Measurements from ENCODE around the gene ZSWIM1. TPM values are rescaled to one million over a fixed set of nuclear protein-coding genes. Genes with fewer than 3 reads are reported as not detected.

ZSWIM1 gene
- total and polyA plus RNA-seq, 2 of the 13 experiments (the other 11 are each of a cell fraction or from before 2014, with no cell fraction given), result 9.5 to 11.7 TPM

GRCh38 chr20:45833883-45834796, 46.9 kb upstream of the ZSWIM1 start (continued):
- no peak for TF ChIP-seq ZNF512B (CRISPR knock-in tag; IDR thresholded peaks at IDR 0.05; ENCODE audit: borderline replicate concordance)
- TF ChIP-seq IRF1 (CRISPR knock-in tag; IDR thresholded peaks at IDR 0.05; ENCODE audit: low read depth), result no peak
- TF ChIP-seq ZNF780A (CRISPR knock-in tag; IDR thresholded peaks at IDR 0.05), result peak; percentile 76; the same call in 1 of the 2 replicates
- 0 out of 2 replicates have a peak, but pooled peaks have one; percentile 13 for TF ChIP-seq ZNF614 (CRISPR knock-in tag; IDR thresholded peaks at IDR 0.05; ENCODE audit: borderline replicate concordance)
- TF ChIP-seq MXD4 (CRISPR knock-in tag; IDR thresholded peaks at IDR 0.05), result peak; percentile 58; the same call in 1 of the 2 replicates
- TF ChIP-seq ZNF574 (CRISPR knock-in tag; IDR thresholded peaks at IDR 0.05), result peak; percentile 58; the same call in 1 of the 2 replicates
- TF ChIP-seq KLF11 (CRISPR knock-in tag; IDR thresholded peaks at IDR 0.05), result no peak
- no peak for TF ChIP-seq YY1 (IDR thresholded peaks at IDR 0.05; ENCODE audit: insufficient read depth, insufficient replicate concordance, low read depth, low read length)
- TF ChIP-seq HNF1B (CRISPR knock-in tag; IDR thresholded peaks at IDR 0.05), result peak; percentile 72; the same call in 1 of the 2 replicates
- TF ChIP-seq FOXC1 (CRISPR knock-in tag; IDR thresholded peaks at IDR 0.05; ENCODE audit: borderline replicate concordance), result peak; percentile 73; the same call in 1 of the 2 replicates
- no peak for TF ChIP-seq GATAD2A (CRISPR knock-in tag; IDR thresholded peaks at IDR 0.05)
- TF ChIP-seq ZNF12 (CRISPR knock-in tag; IDR thresholded peaks at IDR 0.05), result 0 out of 2 replicates have a peak, but pooled peaks have one; percentile 33
- TF ChIP-seq MAX (IDR thresholded peaks at IDR 0.05), result peak; percentile 70
- TF ChIP-seq ATF7 (IDR thresholded peaks at IDR 0.05), result no peak
- no peak for TF ChIP-seq ATF7 (CRISPR knock-in tag; IDR thresholded peaks at IDR 0.05)
- peak; percentile 83 for TF ChIP-seq ZNF768 (CRISPR knock-in tag; IDR thresholded peaks at IDR 0.05)
- TF ChIP-seq ZNF335 (CRISPR knock-in tag; IDR thresholded peaks at IDR 0.05), result 0 out of 2 replicates have a peak, but pooled peaks have one; percentile 8
- no peak for TF ChIP-seq TP53 (CRISPR knock-in tag; conservative IDR thresholded peaks at IDR 0.05)
- peak; percentile 65; the same call in 1 of the 2 replicates for TF ChIP-seq ETV6 (CRISPR knock-in tag; conservative IDR thresholded peaks at IDR 0.05)
